ENCODE results near the gene GAA. TPM values are rescaled to one million over a fixed set of nuclear protein-coding genes. Genes with fewer than 3 reads are reported as not detected.

GAA gene
- 83.4 and 90.3 TPM in 2 replicates for total RNA-seq

GRCh38 chr17:80101011-80101945 is at the start of gene GAA:
GAA (plus strand) TSS chr17:80101581; CDS start chr17:80104587, 3,006 bp downstream.

GRCh38 chr17:80147035-80147822 is 45.8 kb downstream of the GAA start, which contains the start of gene EIF4A3:
EIF4A3 (minus strand) TSS chr17:80147128; CDS start chr17:80146961, 167 bp downstream.

Other genes starting within 250 kb of the GAA start
- 39.9 and 44.1 TPM in 2 replicates for gene TBC1D16, start 65.7 kb upstream of the GAA start, total RNA-seq
- gene CCDC40, start 64.9 kb upstream of the GAA start, total RNA-seq = 0.18 and 1.5 TPM in 2 replicates
- 78.2 and 85.5 TPM in 2 replicates for gene EIF4A3, start 45.5 kb downstream of the GAA start, total RNA-seq
- not detected in 2 replicates for gene CARD14, start 68.4 kb downstream of the GAA start, total RNA-seq
- gene SGSH, start 118.8 kb downstream of the GAA start, total RNA-seq = 10.3 and 21.7 TPM in 2 replicates
- 10.7 and 14.4 TPM in 2 replicates for gene SLC26A11, start 118.8 kb downstream of the GAA start, total RNA-seq
- gene RNF213, start 159.3 kb downstream of the GAA start, total RNA-seq = 28.7 and 40.7 TPM in 2 replicates